Neural progenitor cell (in vitro differentiated cells): Measurements from ENCODE around the gene PF4V1.

ENCODE experiments used
- CTCF ChIP-seq: fragments of 200-600 bp; sonication (generic); IDR thresholded peaks from 2 replicates; pipeline ENCODE4 v1.5.1; 2017; ENCODE audit warnings: antibody characterized with exemption, mild to moderate bottlenecking
- EZH2 ChIP-seq: fragments of 200-600 bp; sonication (generic); IDR thresholded peaks from 2 replicates; pipeline ENCODE4 v1.6.1; 2017; ENCODE audit warnings: antibody characterized with exemption, mild to moderate bottlenecking, moderate library complexity

- no peak for TF ChIP-seq CTCF
- no peak for TF ChIP-seq EZH2
Measured at GRCh38 chr4:73821325-73821724, 31.8 kb upstream of the PF4V1 start.
